ENCODE measurements around the gene TMEM255A. TPM values are rescaled to one million over a fixed set of nuclear protein-coding genes. Genes with fewer than 3 reads are reported as not detected.

Gene TMEM255A
- total and polyA plus RNA-seq, 3 donors from 2014 or later, result 0.43 to 2.2 (median 0.87) TPM

- no peaks in the 10 kb centered on the region for H3K27me3 ChIP-seq
- H3K36me3 ChIP-seq (ENCODE audit: low read depth, missing control alignments), result no peaks in the 10 kb centered on the region
- no peak overlapping the region for H3K4me3 ChIP-seq
- no peaks in the 10 kb centered on the region for H3K9me3 ChIP-seq
- intact Hi-C loops (cut with DNase I; ENCODE audit: low total_unique reads), result no loop called here
- 0 to 6% methylated on average over 1 to 50 of the region's 52 CpGs for WGBS, 2 donors
- no peak for TF ChIP-seq CTCF (IDR thresholded peaks at IDR 0.05)
- no peak for TF ChIP-seq POLR2A (IDR thresholded peaks at IDR 0.05)
- no peak for DNase-seq
- H3K27ac ChIP-seq, result no peak overlapping the region
- H3K4me1 ChIP-seq, result no peaks in the 10 kb centered on the region
Measured at GRCh38 chrX:120308959-120309872, 2.0 kb downstream of the TMEM255A start.

DNA sequence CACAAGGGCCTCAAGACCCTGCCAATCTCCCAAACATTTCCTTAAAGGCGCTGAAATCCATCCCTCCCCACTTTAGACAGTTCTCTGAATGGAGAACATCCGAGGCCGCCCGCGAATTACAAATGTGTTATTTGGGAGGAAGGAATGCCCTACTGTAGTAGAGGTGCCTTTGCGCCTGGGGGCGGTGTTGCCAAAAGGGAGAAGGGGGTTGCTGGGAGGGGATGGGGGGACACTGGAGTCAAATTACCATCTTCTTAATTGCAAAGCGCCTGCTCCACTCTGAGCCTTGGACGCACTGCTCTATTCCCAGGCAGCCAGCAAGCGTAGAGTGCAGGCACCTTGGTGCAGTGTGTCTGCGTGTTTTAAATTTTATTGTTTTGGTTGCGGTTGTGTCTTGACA is 2.7 kb downstream of the TMEM255A start:
- intact Hi-C loops (cut with DNase I; ENCODE audit: low total_unique reads), result no loop called here
- Histone ChIP-seq H3K9me3 (no peaks in the 10 kb centered on the region), H3K27ac (no peak overlapping the region), H3K4me1 (no peaks in the 10 kb centered on the region), H3K4me3 (no peak overlapping the region), H3K36me3 (ENCODE audit: low read depth, missing control alignments) (no peaks in the 10 kb centered on the region), H3K27me3 (no peaks in the 10 kb centered on the region)
- DNase-seq, result no peak
- WGBS, 2 donors, result 7 to 10% methylated on average over 2 to 11 of the region's 12 CpGs
- TF ChIP-seq POLR2A (IDR thresholded peaks at IDR 0.05), result no peak
- TF ChIP-seq CTCF (IDR thresholded peaks at IDR 0.05), result no peak

DNA sequence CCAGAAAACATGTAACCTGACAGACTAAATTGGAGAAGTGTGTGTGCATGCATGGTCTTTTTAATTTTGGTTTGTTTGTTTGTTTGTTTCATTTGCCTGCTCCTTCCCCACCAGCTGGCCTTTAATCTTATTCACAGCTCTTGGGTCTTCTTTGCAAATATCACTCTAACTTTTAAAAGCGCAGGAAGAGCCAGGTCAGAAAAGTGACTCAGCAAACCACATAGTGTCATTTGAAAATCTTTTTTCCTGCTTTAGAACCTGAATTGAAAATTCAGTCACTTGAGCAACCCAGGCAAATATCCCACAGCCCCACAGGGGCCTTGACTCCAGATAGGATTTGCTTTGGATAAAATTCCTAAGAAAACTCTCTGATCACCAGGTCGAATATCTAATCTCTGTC is 4.6 kb downstream of the TMEM255A start:
- Histone ChIP-seq H3K4me1 (no peaks in the 10 kb centered on the region), H3K9me3 (no peaks in the 10 kb centered on the region), H3K4me3 (no peak overlapping the region), H3K27ac (no peak overlapping the region), H3K36me3 (ENCODE audit: low read depth, missing control alignments) (no peaks in the 10 kb centered on the region), H3K27me3 (no peaks in the 10 kb centered on the region)
- 77 to 94% methylated on average over 2 of the region's 2 CpGs for WGBS, 2 donors
- no peak for DNase-seq
- intact Hi-C loops (cut with DNase I; ENCODE audit: low total_unique reads), result no loop called here
- no peak for TF ChIP-seq POLR2A (IDR thresholded peaks at IDR 0.05)
- no peak for TF ChIP-seq CTCF (IDR thresholded peaks at IDR 0.05)

DNA sequence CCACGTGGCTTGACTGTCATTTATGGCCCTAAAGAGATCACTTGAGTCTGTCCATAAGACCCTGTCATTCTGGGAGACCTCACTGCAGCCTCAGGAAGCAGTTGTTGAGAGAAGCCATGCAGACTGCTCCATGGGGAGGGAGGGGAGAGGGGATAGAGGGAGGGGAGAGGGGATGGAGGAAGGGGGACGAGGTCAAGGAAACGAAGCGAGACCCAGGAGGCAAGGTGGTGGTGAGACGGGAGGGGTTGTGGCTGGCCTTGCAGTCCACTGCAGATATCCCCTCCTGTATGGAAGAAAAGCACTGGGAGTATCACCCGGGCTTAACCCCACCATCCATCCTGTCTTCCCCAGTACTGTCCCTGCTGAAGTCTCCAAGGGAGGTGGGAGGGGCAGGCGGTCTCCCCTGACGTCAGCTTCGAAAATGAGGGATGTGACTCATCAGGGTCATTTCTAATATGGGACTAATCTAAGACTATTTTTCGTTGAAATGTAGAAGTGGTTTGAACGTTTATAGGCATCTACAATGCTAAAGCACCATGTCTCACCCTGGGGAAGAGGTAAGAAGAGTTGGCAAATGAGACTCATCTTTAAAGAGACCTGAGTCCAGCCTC is 5.6 kb downstream of the TMEM255A start:
- intact Hi-C loops (cut with DNase I; ENCODE audit: low total_unique reads), result no loop called here
- Histone ChIP-seq H3K9me3 (no peaks in the 10 kb centered on the region), H3K4me3 (no peak overlapping the region), H3K27me3 (no peaks in the 10 kb centered on the region), H3K36me3 (ENCODE audit: low read depth, missing control alignments) (no peaks in the 10 kb centered on the region), H3K4me1 (no peaks in the 10 kb centered on the region), H3K27ac (no peak overlapping the region)
- 70% methylated on average over 11 of the region's 11 CpGs for WGBS, 2 donors
- DNase-seq, result no peak
- TF ChIP-seq CTCF (IDR thresholded peaks at IDR 0.05) (no peak), POLR2A (IDR thresholded peaks at IDR 0.05) (no peak)
